LNCaP clone FGC (cell line): ENCODE data around the gene SCFD2.

Experiments
- DNase-seq: peaks from one replicate; pipeline ENCODE4 v3.0.0-alpha.2; 2011; ENCODE audit warnings: low read depth
- H3K4me3 ChIP-seq: 2 replicates; pipeline ENCODE4 v1.5.1; 2011; ENCODE audit warnings: mild to moderate bottlenecking, low read depth, low read length, control low read depth
- CTCF ChIP-seq: IDR thresholded peaks from 2 replicates; pipeline ENCODE4 v1.5.1; 2012; ENCODE audit warnings: mild to moderate bottlenecking; ENCODE audit not compliant: control insufficient read depth, insufficient read depth; ENCODE audit errors: extremely low read depth

SCFD2 gene

GRCh38 chr4:52846502-52846901, 519.4 kb downstream of the SCFD2 start:
- TF ChIP-seq CTCF, result no peak
- no peak for DNase-seq

GRCh38 chr4:52844596-52844995, 521.3 kb downstream of the SCFD2 start:
- TF ChIP-seq CTCF, result no peak

More at GRCh38 chr4:52846502-52846901, 519.4 kb downstream of the SCFD2 start:
- H3K4me3 ChIP-seq, result no peak overlapping the region

GRCh38 chr4:52843958-52844357, 521.9 kb downstream of the SCFD2 start:
- TF ChIP-seq CTCF, result no peak
- no peak overlapping the region for H3K4me3 ChIP-seq
- DNase-seq, result no peak

More at GRCh38 chr4:52844596-52844995, 521.3 kb downstream of the SCFD2 start:
- DNase-seq, result no peak
- no peak overlapping the region for H3K4me3 ChIP-seq

- DNase-seq, result no peak
- TF ChIP-seq CTCF, result no peak
- no peak overlapping the region for H3K4me3 ChIP-seq
Measured at GRCh38 chr4:52843351-52843750, 522.5 kb downstream of the SCFD2 start.

GRCh38 chr4:52842792-52843191, 523.1 kb downstream of the SCFD2 start:
- no peak overlapping the region for H3K4me3 ChIP-seq
- no peak for DNase-seq
- no peak for TF ChIP-seq CTCF

- TF ChIP-seq CTCF, result no peak
- DNase-seq, result no peak
- H3K4me3 ChIP-seq, result no peak overlapping the region
Measured at GRCh38 chr4:52841682-52842456, 524.0 kb downstream of the SCFD2 start.
